Kidney epithelial cell (primary cell): ENCODE data around the gene ELMO1. TPM values are rescaled to one million over a fixed set of nuclear protein-coding genes. Genes with fewer than 3 reads are reported as not detected.

Source experiments
- DNase-seq: peaks from one replicate; pipeline ENCODE4 v3.0.0-alpha.2; 2010; ENCODE audit warnings: low read depth
- H3K27me3 ChIP-seq: 2 replicates; pipeline ENCODE4 v1.6.0; 2011; ENCODE audit warnings: low read length; ENCODE audit not compliant: control insufficient read depth, insufficient read depth
- H3K36me3 ChIP-seq: 2 replicates; pipeline ENCODE4 v1.5.1; 2011; ENCODE audit warnings: low read length; ENCODE audit not compliant: control insufficient read depth, insufficient read depth
- H3K4me3 ChIP-seq: 2 replicates; pipeline ENCODE4 v1.5.1; 2011; ENCODE audit warnings: low read depth, mild to moderate bottlenecking, control low read depth, low read length
- total RNA-seq: library from RNA; depleted of rRNA; stranded (reverse); fragments of >200 nt; gene quantifications from 2 replicates; pipeline ENCODE4 v1.2.3, GENCODE V29; 2015
- TF ChIP-seq, protein P1 (sequence below): IDR thresholded peaks from 2 replicates; pipeline ENCODE4 v1.5.1; 2011; ENCODE audit warnings: mild to moderate bottlenecking, moderate library complexity, low read length, control low read depth, inconsistent platforms; ENCODE audit not compliant: insufficient read depth, poor library complexity, severe bottlenecking

ELMO1 gene
- total RNA-seq, 1 donor from 2014 or later, result 11.4 TPM

DNA sequence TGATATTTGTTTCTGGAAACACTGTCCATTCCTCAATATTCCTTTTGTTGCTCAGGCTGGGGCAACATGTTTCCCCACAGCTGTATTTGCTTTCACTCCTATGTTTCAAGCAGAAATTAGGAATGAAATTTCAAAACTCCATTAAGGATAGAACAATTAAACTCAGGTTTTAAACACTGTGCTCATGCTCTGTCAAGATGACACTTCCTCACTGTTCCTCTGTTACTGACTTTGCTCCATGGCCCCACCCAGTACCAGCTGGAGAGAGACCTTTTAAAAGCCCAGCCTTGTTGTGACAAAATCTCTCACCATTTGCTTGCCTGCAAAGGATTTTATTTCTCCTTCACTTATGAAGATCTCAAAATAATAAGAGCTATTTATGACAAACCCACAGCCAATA lies 197.4 kb downstream of the ELMO1 start:
- H3K27me3 ChIP-seq, result no peaks in the 10 kb centered on the region
- DNase-seq, result no peak
- TF ChIP-seq, protein P1, sequence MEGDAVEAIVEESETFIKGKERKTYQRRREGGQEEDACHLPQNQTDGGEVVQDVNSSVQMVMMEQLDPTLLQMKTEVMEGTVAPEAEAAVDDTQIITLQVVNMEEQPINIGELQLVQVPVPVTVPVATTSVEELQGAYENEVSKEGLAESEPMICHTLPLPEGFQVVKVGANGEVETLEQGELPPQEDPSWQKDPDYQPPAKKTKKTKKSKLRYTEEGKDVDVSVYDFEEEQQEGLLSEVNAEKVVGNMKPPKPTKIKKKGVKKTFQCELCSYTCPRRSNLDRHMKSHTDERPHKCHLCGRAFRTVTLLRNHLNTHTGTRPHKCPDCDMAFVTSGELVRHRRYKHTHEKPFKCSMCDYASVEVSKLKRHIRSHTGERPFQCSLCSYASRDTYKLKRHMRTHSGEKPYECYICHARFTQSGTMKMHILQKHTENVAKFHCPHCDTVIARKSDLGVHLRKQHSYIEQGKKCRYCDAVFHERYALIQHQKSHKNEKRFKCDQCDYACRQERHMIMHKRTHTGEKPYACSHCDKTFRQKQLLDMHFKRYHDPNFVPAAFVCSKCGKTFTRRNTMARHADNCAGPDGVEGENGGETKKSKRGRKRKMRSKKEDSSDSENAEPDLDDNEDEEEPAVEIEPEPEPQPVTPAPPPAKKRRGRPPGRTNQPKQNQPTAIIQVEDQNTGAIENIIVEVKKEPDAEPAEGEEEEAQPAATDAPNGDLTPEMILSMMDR, result no peak
- no peak overlapping the region for H3K4me3 ChIP-seq
- H3K36me3 ChIP-seq, result no peaks in the 10 kb centered on the region

DNA sequence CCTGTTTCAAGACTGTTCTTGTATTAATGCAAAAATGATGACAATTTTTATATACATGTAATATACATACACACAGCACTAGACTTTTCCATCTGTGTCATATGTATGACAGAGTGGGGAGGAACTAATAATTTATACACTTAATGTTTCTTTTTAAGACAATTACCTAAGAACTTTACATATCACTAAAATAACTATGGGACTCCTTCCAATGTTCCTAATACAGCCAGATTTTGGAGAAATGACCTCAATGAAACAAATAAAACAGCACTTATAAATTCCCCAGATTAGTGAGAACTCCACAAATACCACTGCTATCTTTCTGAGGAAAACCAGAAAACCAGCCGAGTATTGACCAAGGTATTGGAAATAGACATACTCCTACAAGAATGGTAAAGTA lies 199.4 kb downstream of the ELMO1 start:
- no peak for DNase-seq
- TF ChIP-seq, protein P1, result no peak
- Histone ChIP-seq H3K27me3 (no peaks in the 10 kb centered on the region), H3K4me3 (no peak overlapping the region), H3K36me3 (no peaks in the 10 kb centered on the region)

DNA sequence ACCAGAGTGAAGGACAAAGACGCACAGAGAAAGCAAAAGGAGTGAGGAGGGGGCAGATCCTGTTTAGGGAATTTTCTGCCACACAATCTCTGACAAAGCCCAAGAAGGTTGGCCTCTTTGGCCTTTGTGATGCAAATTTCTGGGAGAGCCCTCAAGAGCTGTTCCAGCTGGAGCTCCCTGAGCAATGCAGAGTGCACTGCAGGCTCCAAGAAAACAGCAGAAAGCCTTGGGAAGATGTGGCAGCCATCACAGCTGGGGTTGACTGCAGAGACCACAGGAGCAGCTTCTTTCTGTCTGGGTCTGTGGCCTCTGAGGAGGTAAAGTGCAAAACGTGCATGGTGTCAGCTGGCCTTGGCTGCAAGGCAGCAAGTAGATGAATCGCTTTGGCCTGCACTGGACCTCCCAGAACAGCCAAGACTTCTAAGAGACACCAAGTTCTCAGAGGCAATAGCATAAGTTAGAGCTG lies 200.2 kb downstream of the ELMO1 start:
- H3K27me3 ChIP-seq, result no peaks in the 10 kb centered on the region
- DNase-seq, result no peak
- no peaks in the 10 kb centered on the region for H3K36me3 ChIP-seq
- TF ChIP-seq, protein P1, result no peak
- no peak overlapping the region for H3K4me3 ChIP-seq

DNA sequence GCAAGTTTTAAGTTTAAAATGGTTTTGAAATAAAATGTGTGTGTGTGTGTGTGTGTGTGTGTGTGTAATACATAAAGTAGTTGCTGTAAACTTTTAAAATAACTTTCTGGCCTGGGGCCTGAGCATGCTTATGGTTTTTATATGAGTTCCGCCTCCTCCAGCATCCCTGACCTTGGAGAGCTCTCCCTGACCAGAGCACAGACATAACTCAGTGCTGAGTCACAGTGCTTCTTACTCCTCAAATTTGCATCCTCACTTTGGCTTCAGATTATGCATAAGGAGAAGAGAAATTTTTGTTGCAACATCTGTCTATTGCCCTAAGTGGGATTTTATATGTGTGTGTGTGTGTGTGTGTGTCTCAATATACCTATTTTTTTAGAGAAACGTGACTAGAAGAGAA lies 200.8 kb downstream of the ELMO1 start:
- no peak overlapping the region for H3K4me3 ChIP-seq
- TF ChIP-seq, protein P1, result no peak
- H3K27me3 ChIP-seq, result no peaks in the 10 kb centered on the region
- no peak for DNase-seq
- no peaks in the 10 kb centered on the region for H3K36me3 ChIP-seq

DNA sequence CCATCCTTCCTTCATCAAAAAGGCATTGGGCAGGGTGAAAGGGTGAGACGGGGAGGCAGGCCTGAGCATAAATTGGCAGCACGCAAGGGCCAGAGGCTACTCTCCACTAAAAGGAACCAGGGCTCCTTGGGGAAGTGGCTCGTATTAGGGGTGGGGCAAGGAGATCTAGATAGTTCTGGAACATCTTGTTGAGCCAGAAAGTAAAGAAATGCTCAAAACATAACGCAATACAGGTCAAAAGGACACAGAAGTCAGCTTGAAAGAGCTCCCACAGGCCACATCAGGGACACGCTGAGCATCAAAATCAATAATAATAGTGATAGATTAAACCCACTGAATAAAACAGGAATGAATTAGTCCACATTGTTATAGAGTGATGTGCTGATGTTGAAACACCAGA lies 203.1 kb downstream of the ELMO1 start:
- H3K27me3 ChIP-seq, result no peaks in the 10 kb centered on the region
- DNase-seq, result no peak
- no peak overlapping the region for H3K4me3 ChIP-seq
- H3K36me3 ChIP-seq, result no peaks in the 10 kb centered on the region
- TF ChIP-seq, protein P1, result no peak

DNA sequence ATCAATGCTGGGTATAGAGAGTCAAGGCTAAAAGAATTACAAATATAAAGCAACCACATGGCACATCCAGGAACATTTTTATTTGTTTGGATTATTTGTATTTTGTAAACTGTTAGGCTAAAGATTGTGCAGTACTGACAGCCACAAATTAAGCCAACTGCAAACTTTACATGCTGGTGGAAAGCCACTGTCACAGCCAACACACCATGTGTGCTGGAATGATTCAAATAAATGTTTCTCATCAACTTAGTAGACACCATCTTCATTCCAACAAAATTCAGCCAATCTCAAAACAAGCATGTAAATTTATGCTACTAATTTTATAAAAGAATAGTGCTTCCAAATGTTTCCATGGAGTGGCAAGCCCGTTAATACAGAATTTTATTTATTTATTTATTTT lies 211.8 kb downstream of the ELMO1 start:
- H3K36me3 ChIP-seq, result no peaks in the 10 kb centered on the region
- no peak overlapping the region for H3K4me3 ChIP-seq

More for the DNA sequence above, 211.8 kb downstream of the ELMO1 start:
- DNase-seq, result no peak
- TF ChIP-seq, protein P1, result no peak
- no peaks in the 10 kb centered on the region for H3K27me3 ChIP-seq
